ENCODE results near the gene TENM4.

- TF ChIP-seq POLR2A (IDR thresholded peaks at IDR 0.05), result no peak
- no peak for TF ChIP-seq POLR2AphosphoS5 (IDR thresholded peaks at IDR 0.05)
- TF ChIP-seq, protein P1, sequence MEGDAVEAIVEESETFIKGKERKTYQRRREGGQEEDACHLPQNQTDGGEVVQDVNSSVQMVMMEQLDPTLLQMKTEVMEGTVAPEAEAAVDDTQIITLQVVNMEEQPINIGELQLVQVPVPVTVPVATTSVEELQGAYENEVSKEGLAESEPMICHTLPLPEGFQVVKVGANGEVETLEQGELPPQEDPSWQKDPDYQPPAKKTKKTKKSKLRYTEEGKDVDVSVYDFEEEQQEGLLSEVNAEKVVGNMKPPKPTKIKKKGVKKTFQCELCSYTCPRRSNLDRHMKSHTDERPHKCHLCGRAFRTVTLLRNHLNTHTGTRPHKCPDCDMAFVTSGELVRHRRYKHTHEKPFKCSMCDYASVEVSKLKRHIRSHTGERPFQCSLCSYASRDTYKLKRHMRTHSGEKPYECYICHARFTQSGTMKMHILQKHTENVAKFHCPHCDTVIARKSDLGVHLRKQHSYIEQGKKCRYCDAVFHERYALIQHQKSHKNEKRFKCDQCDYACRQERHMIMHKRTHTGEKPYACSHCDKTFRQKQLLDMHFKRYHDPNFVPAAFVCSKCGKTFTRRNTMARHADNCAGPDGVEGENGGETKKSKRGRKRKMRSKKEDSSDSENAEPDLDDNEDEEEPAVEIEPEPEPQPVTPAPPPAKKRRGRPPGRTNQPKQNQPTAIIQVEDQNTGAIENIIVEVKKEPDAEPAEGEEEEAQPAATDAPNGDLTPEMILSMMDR (IDR thresholded peaks at IDR 0.05), result no peak
Observed at GRCh38 chr11:78932757-78933156, 508.1 kb downstream of the TENM4 start.
